K562 (cell line): ENCODE measurements around the gene HP1BP3. TPM values are rescaled to one million over a fixed set of nuclear protein-coding genes. Genes with fewer than 3 reads are reported as not detected.
A peak's percentile ranks its signal among the peaks of the same experiment; 100 is the strongest.

ENCODE experiments used
- BCL6 ChIP-seq: fragments of 250-450 bp; sonication (Bioruptor Pico); IDR thresholded peaks from 2 replicates; pipeline ENCODE4 v1.4.0; 2020
- FOS ChIP-seq: IDR thresholded peaks from 3 replicates; pipeline ENCODE4 v1.6.1; 2011; ENCODE audit not compliant: insufficient read length; ENCODE audit errors: extremely low read depth
- MBD1 ChIP-seq: fragments of 250-450 bp; sonication (Bioruptor Pico); IDR thresholded peaks from 2 replicates; pipeline ENCODE4 v1.8.0; 2022; ENCODE audit warnings: inconsistent platforms
- MCM7 ChIP-seq, 2 experiments: fragments of 450-650 bp; IDR thresholded peaks; 2 replicates each; pipeline ENCODE4 v1.6.1; 2016 to 2018
- NUFIP1 ChIP-seq: fragments of 450-650 bp; IDR thresholded peaks from 2 replicates; pipeline ENCODE4 v1.6.1; 2018; ENCODE audit not compliant: partially characterized antibody
- PHTF2 ChIP-seq: fragments of 250-450 bp; sonication (Bioruptor Pico); IDR thresholded peaks from 2 replicates; pipeline ENCODE4 v1.5.0; 2021; ENCODE audit warnings: mild to moderate bottlenecking
- RFX5 ChIP-seq: IDR thresholded peaks from 2 replicates; pipeline ENCODE4 v1.6.1; 2011; ENCODE audit warnings: low read depth, mild to moderate bottlenecking, improper control_type of control experiment, low read length
- RFX7 ChIP-seq: fragments of 250-450 bp; sonication (Bioruptor Pico); IDR thresholded peaks from 2 replicates; pipeline ENCODE4 v1.5.1; 2021; ENCODE audit warnings: mild to moderate bottlenecking
- SMAD1 ChIP-seq: fragments of 150-350 bp; IDR thresholded peaks from 2 replicates; pipeline ENCODE4 v1.6.1; 2014; ENCODE audit warnings: low read length, low read depth; ENCODE audit not compliant: partially characterized antibody
- SREBF1 ChIP-seq: fragments of 150-350 bp; IDR thresholded peaks from 2 replicates; pipeline ENCODE4 v1.6.1; 2014; ENCODE audit warnings: antibody characterized with exemption, low read depth, low read length, borderline replicate concordance
- ZC3H4 ChIP-seq: sonication (generic); formaldehyde crosslinking; IDR thresholded peaks from 2 replicates; pipeline ENCODE4 v1.9.0; 2021; ENCODE audit warnings: missing genetic modification reagents, borderline replicate concordance
- ZNF318 ChIP-seq, 2 experiments: fragments of 450-650 bp; IDR thresholded peaks; 2 replicates each; pipeline ENCODE4 v1.6.1; 2016; ENCODE audit warnings: mild to moderate bottlenecking in 2 of 2, borderline replicate concordance in 1 of 2, low read depth in 1 of 2, moderate library complexity in 1 of 2
- polyA plus RNA-seq, 8 experiments: library from polyadenylated mRNA; depleted of rRNA in 4 of 8; stranded (reverse) in 5 of 8; unstranded in 3 of 8; fragments of >200 nt; fragmentation: Nextera tagmentation in 2 of 8; fragmentation: Illumina TruSeq in 1 of 8; extraction: Ambion mirVana in 2 of 8; extraction: Trizol in 1 of 8; gene quantifications; 2 replicates each; pipeline versions ENCODE4 v1.2.1 to v1.2.3, GENCODE V29; 2011 to 2014; ENCODE audit warnings: inconsistent platforms in 1 of 8, missing spikeins in 1 of 8
- total RNA-seq, 7 experiments: library from RNA; depleted of rRNA in 6 of 7; stranded (reverse); fragments of >200 nt in 6 of 7; fragmentation: Illumina TruSeq in 2 of 7; extraction: Trizol in 2 of 7; gene quantifications; 2 replicates each; pipeline versions ENCODE4 v1.2.1 to v1.2.3, GENCODE V29; 2011 to 2021; ENCODE audit warnings: low replicate concordance in 1 of 7
- TF ChIP-seq, protein P1 (sequence below): fragments of 450-650 bp; IDR thresholded peaks from 2 replicates; pipeline ENCODE4 v1.6.1; 2014; ENCODE audit warnings: low read depth, mild to moderate bottlenecking, moderate library complexity, borderline replicate concordance

HP1BP3 gene
- total and polyA plus RNA-seq, 9 of the 15 experiments (the other 6 are each of a cell fraction or from before 2014, with no cell fraction given) = 57.3 to 513 (median 240) TPM

DNA sequence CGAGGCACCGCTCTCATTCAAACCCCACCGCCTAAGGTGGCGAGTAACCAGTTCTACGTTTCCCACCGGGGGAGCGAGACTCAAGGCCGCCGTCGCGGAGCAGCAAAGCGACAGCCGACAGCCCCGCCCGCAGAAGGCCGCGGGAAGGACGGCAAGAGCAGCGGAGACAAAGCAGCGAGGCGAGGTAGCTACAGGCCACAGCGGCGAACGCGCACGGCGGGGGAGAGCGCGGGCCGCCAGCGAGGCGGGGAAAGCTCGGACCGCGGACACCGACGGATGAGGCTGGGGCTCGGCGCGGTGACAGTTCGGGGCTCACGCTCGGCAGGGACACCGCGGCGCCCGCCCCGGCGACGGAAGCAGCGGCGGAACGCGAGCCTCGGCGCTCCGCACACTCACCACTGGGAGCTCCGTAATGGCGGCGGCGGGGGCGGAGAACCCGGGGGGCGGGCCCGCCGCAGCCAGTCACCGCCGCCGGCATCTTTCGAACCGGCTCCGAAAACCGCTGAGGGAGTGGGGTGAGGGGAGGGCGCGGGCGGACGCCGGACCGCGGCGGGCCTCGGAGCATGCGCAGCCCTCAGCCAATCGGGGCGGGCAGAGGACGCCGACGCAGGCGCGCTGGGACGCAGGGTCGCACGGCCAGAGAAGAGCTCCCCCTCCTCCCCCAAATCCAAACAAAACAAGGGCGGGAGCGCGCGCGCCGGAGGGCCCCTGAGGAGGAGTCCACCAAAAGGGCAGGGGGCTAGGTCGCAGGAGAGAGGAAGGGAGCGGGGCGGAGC is 666 bp downstream of the HP1BP3 start (continued):
- no peak for TF ChIP-seq ZNF318 (IDR thresholded peaks at IDR 0.05; ENCODE audit: borderline replicate concordance in 1 of 2, low read depth in 1 of 2)
- TF ChIP-seq RFX5 = no peak
- TF ChIP-seq ZC3H4 = peak; percentile 62; the same call in 1 of the 2 replicates
- no peak for TF ChIP-seq RFX7 (CRISPR knock-in tag)
- TF ChIP-seq FOS = peak; percentile 43
- no peak for TF ChIP-seq SREBF1
- no peak for TF ChIP-seq PHTF2 (CRISPR knock-in tag)
- TF ChIP-seq BCL6 (CRISPR knock-in tag) = no peak
- TF ChIP-seq, protein P1, sequence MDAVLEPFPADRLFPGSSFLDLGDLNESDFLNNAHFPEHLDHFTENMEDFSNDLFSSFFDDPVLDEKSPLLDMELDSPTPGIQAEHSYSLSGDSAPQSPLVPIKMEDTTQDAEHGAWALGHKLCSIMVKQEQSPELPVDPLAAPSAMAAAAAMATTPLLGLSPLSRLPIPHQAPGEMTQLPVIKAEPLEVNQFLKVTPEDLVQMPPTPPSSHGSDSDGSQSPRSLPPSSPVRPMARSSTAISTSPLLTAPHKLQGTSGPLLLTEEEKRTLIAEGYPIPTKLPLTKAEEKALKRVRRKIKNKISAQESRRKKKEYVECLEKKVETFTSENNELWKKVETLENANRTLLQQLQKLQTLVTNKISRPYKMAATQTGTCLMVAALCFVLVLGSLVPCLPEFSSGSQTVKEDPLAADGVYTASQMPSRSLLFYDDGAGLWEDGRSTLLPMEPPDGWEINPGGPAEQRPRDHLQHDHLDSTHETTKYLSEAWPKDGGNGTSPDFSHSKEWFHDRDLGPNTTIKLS = peak; percentile 23
- no peak for TF ChIP-seq MCM7 (IDR thresholded peaks at IDR 0.05)
- no peak for TF ChIP-seq NUFIP1
- peak; percentile 29 for TF ChIP-seq SMAD1
- TF ChIP-seq MBD1 (CRISPR knock-in tag) = no peak
